ENCODE data around the gene NDUFS7.

The NDUFS7 gene

DNA sequence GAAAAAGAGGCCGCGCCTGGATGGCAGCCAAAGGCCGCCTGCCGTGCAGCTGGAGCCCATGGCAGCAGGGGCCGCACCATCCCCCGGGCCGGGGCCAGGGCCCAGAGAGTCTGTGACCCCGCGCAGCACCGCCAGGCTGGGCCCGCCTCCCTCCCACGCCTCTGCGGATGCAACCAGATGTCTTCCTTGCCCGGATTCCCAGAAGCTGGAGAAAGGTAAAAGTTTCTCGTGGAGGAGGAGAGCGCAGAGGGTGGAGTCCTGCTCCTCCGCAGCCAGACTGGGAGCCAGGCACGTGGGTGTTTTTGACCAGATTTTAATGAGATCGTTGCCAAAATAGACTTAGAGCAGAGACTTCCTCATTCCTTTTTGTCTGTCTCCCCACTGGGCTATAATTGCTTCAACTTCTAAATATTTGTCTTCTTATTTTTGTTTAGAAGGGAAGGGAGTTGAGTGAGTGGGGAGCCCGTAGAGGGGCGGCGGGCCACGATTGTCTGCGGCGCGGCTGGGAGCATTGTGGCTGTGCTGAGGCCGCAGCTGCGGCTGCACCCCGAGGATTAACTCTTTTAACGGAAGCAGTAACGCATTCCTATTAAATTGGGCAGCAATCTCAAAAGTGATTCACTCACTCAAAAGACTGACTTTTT lies 22.8 kb upstream of the NDUFS7 start:
- Mint-ChIP-seq H3K9me3 (no peaks in the 10 kb centered on the region), H3K4me3 (no peak overlapping the region), H3K4me1 (peaks cover 43% of the 10 kb centered on the region), H3K27me3 (no peaks in the 10 kb centered on the region), H3K27ac (no peak overlapping the region), H3K36me3 (peaks cover 67% of the 10 kb centered on the region)
- ATAC-seq, result no peak

DNA sequence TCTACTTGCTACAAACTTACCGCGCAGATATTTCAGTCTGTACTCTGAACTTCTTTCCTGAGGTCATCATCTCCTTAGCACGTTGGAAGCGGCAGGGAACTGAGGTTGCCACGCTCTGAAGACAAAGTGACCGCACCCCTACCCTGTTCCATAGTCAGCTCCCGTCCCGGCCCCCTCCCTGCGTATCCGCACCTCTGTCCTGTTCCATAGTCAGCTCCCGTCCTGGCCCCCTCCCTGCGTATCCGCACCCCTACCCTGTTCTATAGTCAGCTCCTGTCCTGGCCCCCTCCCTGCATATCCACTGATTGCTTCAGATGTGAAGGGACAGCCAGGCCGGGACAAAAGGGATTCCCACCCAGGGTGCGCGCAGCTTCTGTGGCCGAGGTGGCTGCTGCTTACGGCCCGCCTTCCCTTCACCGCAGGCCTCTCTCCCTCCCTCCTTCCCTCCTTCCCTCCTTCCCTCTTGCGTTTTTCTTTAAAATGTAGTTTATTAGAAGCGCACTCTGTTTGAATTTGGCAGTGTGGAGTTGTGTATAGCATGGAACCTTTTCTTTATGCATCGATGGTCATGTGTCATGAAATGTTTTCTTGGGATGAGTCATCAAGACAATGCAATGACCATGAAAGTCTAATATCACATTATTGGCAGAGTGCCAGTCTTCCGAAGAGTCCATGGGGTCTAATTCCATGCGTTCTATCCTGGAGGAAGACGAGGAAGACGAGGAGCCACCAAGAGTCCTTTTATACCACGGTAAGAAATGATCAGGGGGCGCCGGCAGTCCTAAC lies 21.9 kb upstream of the NDUFS7 start:
- Mint-ChIP-seq H3K27ac (no peak overlapping the region), H3K4me3 (no peak overlapping the region), H3K36me3 (peaks cover 68% of the 10 kb centered on the region), H3K4me1 (peaks cover 39% of the 10 kb centered on the region), H3K9me3 (no peaks in the 10 kb centered on the region), H3K27me3 (no peaks in the 10 kb centered on the region)
- ATAC-seq, result no peak

DNA sequence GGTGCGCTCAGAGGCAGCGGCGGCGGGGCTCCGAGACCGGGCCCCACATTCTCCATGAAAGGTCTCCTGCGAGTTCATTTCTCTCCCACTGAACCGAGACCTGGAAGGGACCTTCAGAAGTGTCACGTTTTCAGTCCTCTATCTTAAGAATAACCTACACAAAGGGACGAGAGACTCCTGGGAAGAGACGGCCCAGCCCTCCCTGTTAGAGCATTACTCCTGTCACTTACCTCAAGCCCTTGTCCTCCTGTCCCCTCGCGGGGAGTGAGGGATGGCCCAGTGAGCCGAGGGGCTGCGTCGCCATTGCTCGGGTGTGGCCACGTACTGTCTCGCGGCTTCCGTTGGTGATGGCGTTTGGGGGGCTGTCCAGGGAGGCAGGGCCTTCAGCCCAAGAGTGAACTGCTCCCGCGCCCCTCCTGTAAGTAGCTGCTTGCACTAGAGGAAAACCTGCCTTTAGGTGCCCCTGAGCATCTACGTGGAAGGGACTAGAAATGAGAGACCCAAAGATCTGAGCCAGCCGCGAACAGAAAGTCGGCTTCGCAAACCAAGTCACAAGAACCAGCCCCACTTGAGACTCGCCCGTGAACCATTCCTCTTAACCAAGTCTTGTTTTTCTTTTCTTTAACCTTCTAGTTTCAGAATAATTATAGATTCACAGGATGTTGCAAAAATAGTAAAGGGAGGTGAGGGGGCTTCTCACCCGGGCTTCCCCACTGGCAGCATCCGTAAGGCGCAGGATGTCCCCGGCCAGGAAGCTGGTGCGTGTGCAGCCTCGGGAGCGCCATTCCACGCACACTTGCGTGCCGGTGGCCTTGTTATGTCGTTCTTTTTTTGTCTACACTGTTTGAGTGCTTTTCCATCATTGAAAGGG lies 21.1 kb upstream of the NDUFS7 start:
- H3K27ac Mint-ChIP-seq, result no peak overlapping the region
- no peaks in the 10 kb centered on the region for H3K27me3 Mint-ChIP-seq
- H3K4me3 Mint-ChIP-seq, result peak overlapping the region; percentile 15
- no peaks in the 10 kb centered on the region for H3K9me3 Mint-ChIP-seq
- ATAC-seq, result no peak
- H3K36me3 Mint-ChIP-seq, result peaks cover 68% of the 10 kb centered on the region
- H3K4me1 Mint-ChIP-seq, result peaks cover 39% of the 10 kb centered on the region

- H3K9me3 Mint-ChIP-seq, result no peaks in the 10 kb centered on the region
- H3K36me3 Mint-ChIP-seq, result peaks cover 58% of the 10 kb centered on the region
- peak overlapping the region; percentile 21 for H3K4me3 Mint-ChIP-seq
- H3K27ac Mint-ChIP-seq, result no peak overlapping the region
- peaks cover 39% of the 10 kb centered on the region for H3K4me1 Mint-ChIP-seq
- ATAC-seq, result peak; percentile 63
- H3K27me3 Mint-ChIP-seq, result no peaks in the 10 kb centered on the region
Measured at GRCh38 chr19:1363599-1363998, 20.1 kb upstream of the NDUFS7 start.

- no peak for ATAC-seq
- H3K4me3 Mint-ChIP-seq, result peak overlapping the region; percentile 26
- H3K9me3 Mint-ChIP-seq, result no peaks in the 10 kb centered on the region
- peaks cover 52% of the 10 kb centered on the region for H3K36me3 Mint-ChIP-seq
- H3K27me3 Mint-ChIP-seq, result no peaks in the 10 kb centered on the region
- peaks cover 39% of the 10 kb centered on the region for H3K4me1 Mint-ChIP-seq
- no peak overlapping the region for H3K27ac Mint-ChIP-seq
Measured at GRCh38 chr19:1364070-1364704, 19.5 kb upstream of the NDUFS7 start.

- Mint-ChIP-seq H3K9me3 (no peaks in the 10 kb centered on the region), H3K4me1 (peaks cover 39% of the 10 kb centered on the region), H3K4me3 (no peak overlapping the region), H3K27me3 (no peaks in the 10 kb centered on the region), H3K36me3 (peaks cover 49% of the 10 kb centered on the region), H3K27ac (no peak overlapping the region)
- no peak for ATAC-seq
Measured at GRCh38 chr19:1365319-1366269, 18.1 kb upstream of the NDUFS7 start.

- no peaks in the 10 kb centered on the region for H3K9me3 Mint-ChIP-seq
- H3K27me3 Mint-ChIP-seq, result no peaks in the 10 kb centered on the region
- no peak overlapping the region for H3K4me3 Mint-ChIP-seq
- H3K36me3 Mint-ChIP-seq, result peaks cover 43% of the 10 kb centered on the region
- no peak for ATAC-seq
- peaks cover 32% of the 10 kb centered on the region for H3K4me1 Mint-ChIP-seq
- no peak overlapping the region for H3K27ac Mint-ChIP-seq
Measured at GRCh38 chr19:1366296-1366695, 17.4 kb upstream of the NDUFS7 start.

GRCh38 chr19:1366899-1367870 lies 16.5 kb upstream of the NDUFS7 start:
- no peak for ATAC-seq
- Mint-ChIP-seq H3K4me1 (peaks cover 23% of the 10 kb centered on the region), H3K36me3 (peaks cover 34% of the 10 kb centered on the region), H3K4me3 (no peak overlapping the region), H3K9me3 (no peaks in the 10 kb centered on the region), H3K27me3 (no peaks in the 10 kb centered on the region), H3K27ac (no peak overlapping the region)

DNA sequence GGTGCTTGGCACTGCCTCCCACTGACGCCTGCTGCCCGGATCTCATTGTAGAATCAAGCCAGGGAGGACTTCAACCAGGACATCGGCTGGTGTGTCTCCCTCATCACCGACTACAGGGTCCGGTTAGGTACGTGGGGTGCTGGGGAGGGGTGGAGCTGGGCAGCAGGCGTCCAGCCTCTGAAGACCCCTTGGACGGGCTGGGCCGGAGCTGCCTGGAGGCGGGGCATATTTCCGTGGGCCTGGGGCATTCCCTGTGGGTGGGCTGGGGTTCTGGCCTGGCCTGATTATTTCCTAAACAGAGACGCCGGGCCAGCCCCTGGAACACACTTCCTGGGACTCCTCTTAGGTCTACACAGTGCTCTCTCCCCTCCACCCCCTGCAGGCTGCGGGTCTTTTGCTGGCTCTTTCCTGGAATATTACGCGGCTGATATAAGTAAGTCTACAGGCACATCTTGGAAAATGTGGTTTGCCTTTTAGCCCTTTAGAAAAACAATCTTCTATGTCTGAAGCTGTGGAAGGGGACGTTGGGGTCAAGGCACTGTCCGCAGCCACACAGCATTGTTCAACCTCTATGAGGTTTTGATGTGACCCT lies 14.4 kb upstream of the NDUFS7 start:
- no peak overlapping the region for H3K4me3 Mint-ChIP-seq
- H3K27me3 Mint-ChIP-seq, result no peaks in the 10 kb centered on the region
- H3K36me3 Mint-ChIP-seq, result peaks cover 30% of the 10 kb centered on the region
- no peak overlapping the region for H3K27ac Mint-ChIP-seq
- ATAC-seq, result no peak
- peaks cover 2% of the 10 kb centered on the region for H3K4me1 Mint-ChIP-seq
- no peaks in the 10 kb centered on the region for H3K9me3 Mint-ChIP-seq

GRCh38 chr19:1370579-1371361 lies 12.9 kb upstream of the NDUFS7 start:
- H3K4me1 Mint-ChIP-seq, result no peaks in the 10 kb centered on the region
- no peaks in the 10 kb centered on the region for H3K27me3 Mint-ChIP-seq
- no peak for ATAC-seq
- no peak overlapping the region for H3K27ac Mint-ChIP-seq
- peaks cover 33% of the 10 kb centered on the region for H3K36me3 Mint-ChIP-seq
- no peaks in the 10 kb centered on the region for H3K9me3 Mint-ChIP-seq
- no peak overlapping the region for H3K4me3 Mint-ChIP-seq

- Mint-ChIP-seq H3K9me3 (no peaks in the 10 kb centered on the region), H3K27me3 (no peaks in the 10 kb centered on the region), H3K27ac (no peak overlapping the region), H3K36me3 (peaks cover 35% of the 10 kb centered on the region), H3K4me1 (no peaks in the 10 kb centered on the region), H3K4me3 (no peak overlapping the region)
- no peak for ATAC-seq
Measured at GRCh38 chr19:1373042-1373533, 10.6 kb upstream of the NDUFS7 start.

DNA sequence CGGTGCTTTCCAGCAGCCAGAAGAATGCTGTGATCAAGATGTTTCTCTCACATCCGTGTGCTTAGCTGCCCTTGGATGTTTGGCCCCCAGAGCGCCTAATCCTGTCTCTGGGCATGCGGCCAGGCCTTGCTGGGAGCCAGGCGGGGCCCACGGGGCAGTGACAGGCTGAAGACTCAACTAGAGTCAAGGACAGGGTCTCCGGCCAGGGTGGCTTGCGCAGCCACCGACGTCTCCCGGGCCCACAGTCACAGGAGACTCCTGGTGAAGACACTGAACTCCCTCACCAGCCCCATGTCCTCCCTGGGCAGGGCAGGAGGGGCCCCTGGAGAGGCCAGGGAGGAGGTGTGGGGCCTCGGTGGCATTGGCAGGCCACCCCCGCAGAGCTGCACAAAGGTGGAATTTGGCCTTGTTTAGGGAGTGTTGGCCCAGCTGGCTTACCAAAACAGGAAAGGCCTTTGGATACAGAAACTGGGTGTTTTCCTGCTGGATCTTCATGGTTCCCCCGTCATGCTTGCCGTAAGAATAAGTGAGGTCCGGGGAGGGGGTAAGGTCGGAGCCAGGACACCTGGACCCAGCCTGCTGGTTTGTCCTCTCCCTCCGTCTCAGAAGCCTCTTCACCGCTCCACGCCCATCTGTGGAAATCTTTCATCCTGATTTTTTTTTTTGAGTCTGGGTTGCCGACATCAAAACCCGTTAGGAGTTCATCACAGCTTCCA lies 10.0 kb upstream of the NDUFS7 start:
- Mint-ChIP-seq H3K4me1 (no peaks in the 10 kb centered on the region), H3K4me3 (no peak overlapping the region), H3K27ac (no peak overlapping the region), H3K36me3 (peaks cover 35% of the 10 kb centered on the region), H3K9me3 (no peaks in the 10 kb centered on the region), H3K27me3 (no peaks in the 10 kb centered on the region)
- ATAC-seq, result no peak
